HepG2 (cell line): ENCODE results near the gene EMC10. TPM values are rescaled to one million over a fixed set of nuclear protein-coding genes. Genes with fewer than 3 reads are reported as not detected.

Experiments used
- ATAC-seq: fragments of 200-7000 bp; cut with Tn5 transposase; 3 replicates; pipeline ENCODE4 v1.9.1; 2020; ENCODE audit warnings: mild to moderate bottlenecking, moderate library complexity
- BruUV-seq: library from RNA; stranded (reverse); fragments of 400-500 nt; replicated peaks from 2 replicates; lab custom pipeline; 2021; lab: Mats Ljungman, UMichigan
- CTCF ChIA-PET: fragments of 300-600 bp; formaldehyde crosslinking; extraction: SDS; loops from one replicate; lab custom pipeline; 2021; ENCODE audit warnings: low total read pairs, inconsistent platforms, low intra/inter-chr PET ratio; lab: Yijun Ruan, JAX
- POLR2A ChIA-PET: fragments of 350-600 bp; sonication (Branson Sonifier 250); formaldehyde crosslinking; loops from one replicate; lab custom pipeline; 2020; ENCODE audit warnings: antibody characterized with exemption, inconsistent platforms; lab: Yijun Ruan, JAX
- DNase-seq: peaks from one replicate; pipeline ENCODE4 v3.0.0-alpha.2; 2015; ENCODE audit warnings: low spot score
- FAIRE-seq: peaks from 3 replicates; lab custom pipeline; 2011; peaks lifted over from hg19 to GRCh38; lab: Jason Lieb, UNC
- H2AFZ ChIP-seq: one replicate; pipeline ENCODE4 v1.6.1; 2011; ENCODE audit warnings: low read length, inconsistent platforms
- H3K27ac ChIP-seq: fragments of 300-600 bp; 3 replicates; pipeline ENCODE4 v1.8.0; 2011; ENCODE audit warnings: mixed run types, mild to moderate bottlenecking, mixed read lengths, low read length, inconsistent platforms; ENCODE audit not compliant: insufficient read depth; ENCODE audit errors: extremely low read length
- H3K27me3 ChIP-seq, 2 experiments: fragments of 200-600 bp in 1 of 2; 2 replicates in 1 of 2; 3 replicates in 1 of 2; pipeline versions ENCODE4 v1.6.0 to v1.8.0; 2011; ENCODE audit warnings: low read length in 2 of 2, mild to moderate bottlenecking in 2 of 2, moderate library complexity in 2 of 2, inconsistent platforms in 1 of 2; ENCODE audit not compliant: insufficient read depth in 2 of 2, control insufficient read depth in 1 of 2
- H3K36me3 ChIP-seq, 2 experiments: fragments of 200-600 bp in 1 of 2; replicated peaks in 1 of 2; 2 replicates in 1 of 2; 3 replicates in 1 of 2; pipeline versions ENCODE4 v1.5.1 to v1.8.0; 2011; ENCODE audit warnings: low read length in 2 of 2, inconsistent platforms in 1 of 2; ENCODE audit not compliant: insufficient read depth in 2 of 2, control insufficient read depth in 1 of 2
- H3K4me1 ChIP-seq: 2 replicates; pipeline ENCODE4 v1.5.1; 2012; ENCODE audit warnings: low read length, inconsistent platforms; ENCODE audit not compliant: insufficient read depth
- H3K4me2 ChIP-seq: 2 replicates; pipeline ENCODE4 v1.6.0; 2011; ENCODE audit warnings: low read depth, low read length, inconsistent platforms
- H3K4me3 ChIP-seq, 3 experiments: fragments of 200-600 bp in 1 of 3; sonication (generic), shearing (Covaris generic) in 1 of 3; replicated peaks in 1 of 3; 2 replicates each; pipeline ENCODE4 v1.5.1; 2011 to 2016; ENCODE audit warnings: low read length in 3 of 3, inconsistent platforms in 2 of 3, low read depth in 2 of 3, mild to moderate bottlenecking in 2 of 3, control low read depth in 1 of 3, mixed read lengths in 1 of 3; ENCODE audit not compliant: insufficient read depth in 1 of 3
- H3K79me2 ChIP-seq: one replicate; pipeline ENCODE4 v1.6.1; 2011; ENCODE audit warnings: low read length, inconsistent platforms; ENCODE audit not compliant: insufficient read depth
- H3K9ac ChIP-seq: 2 replicates; pipeline ENCODE4 v1.6.0; 2011; ENCODE audit warnings: mild to moderate bottlenecking, low read depth, low read length, inconsistent platforms; ENCODE audit not compliant: insufficient read depth
- H3K9me3 ChIP-seq: 2 replicates; pipeline ENCODE4 v1.5.1; 2012; ENCODE audit warnings: mild to moderate bottlenecking, low read length
- H4K20me1 ChIP-seq: 2 replicates; pipeline ENCODE4 v1.6.0; 2011; ENCODE audit warnings: inconsistent platforms, mild to moderate bottlenecking, low read length, moderate library complexity; ENCODE audit not compliant: insufficient read depth
- HDAC6 ChIP-seq: fragments of 200-600 bp; sonication (generic); IDR thresholded peaks from 2 replicates; pipeline ENCODE4 v1.7.0; 2017; ENCODE audit warnings: mild to moderate bottlenecking, antibody characterized with exemption, low read length, low read depth
- NBN ChIP-seq: fragments of 450-650 bp; conservative IDR thresholded peaks from 2 replicates; pipeline ENCODE4 v1.6.1; 2017
- NKX3-1 ChIP-seq: sonication (generic); formaldehyde crosslinking; IDR thresholded peaks from 2 replicates; pipeline ENCODE4 v1.5.0; 2020; ENCODE audit warnings: missing genetic modification reagents
- ZKSCAN1 ChIP-seq: fragments of 150-350 bp; IDR thresholded peaks from 2 replicates; pipeline ENCODE4 v1.6.1; 2014; ENCODE audit warnings: low read length
- ZNF264 ChIP-seq: sonication (generic); formaldehyde crosslinking; IDR thresholded peaks from 2 replicates; pipeline ENCODE4 v1.4.0; 2020; ENCODE audit warnings: missing genetic modification reagents
- ZNF773 ChIP-seq: sonication (generic); formaldehyde crosslinking; IDR thresholded peaks from 2 replicates; pipeline ENCODE4 v1.4.0; 2020; ENCODE audit warnings: missing genetic modification reagents, borderline replicate concordance
- ZSCAN21 ChIP-seq: sonication (generic); formaldehyde crosslinking; IDR thresholded peaks from 2 replicates; pipeline ENCODE4 v1.8.0; 2022; ENCODE audit warnings: mild to moderate bottlenecking, missing genetic modification reagents, moderate library complexity, borderline replicate concordance
- WGBS: methylation state at CpG from one replicate; pipeline ENCODE4 v1.1.6; 2017; ENCODE audit warnings: low lambda C conversion rate; 5-methylcytosine and 5-hydroxymethylcytosine counted together
- in situ Hi-C: cut with HindIII; loops from 2 replicates; pipeline ENCODE4 v1.10.0; 2017; ENCODE audit warnings: low pct_unique_long_range_greater_than_20kb; ENCODE audit not compliant: extremely low pct_ligation_motif_present
- intact Hi-C: fragments of 100-400 bp; cut with micrococcal nuclease; formaldehyde crosslinking; loops from one replicate; pipeline ENCODE4 v1.10.0; 2022; ENCODE audit not compliant: unreplicated experiment
- polyA plus RNA-seq, 8 experiments: library from polyadenylated mRNA; depleted of rRNA in 3 of 8; stranded (reverse) in 7 of 8; unstranded in 1 of 8; fragments of >200 nt; fragmentation: Illumina TruSeq in 4 of 8; extraction: Trizol in 4 of 8; gene quantifications; 2 replicates each; pipeline versions ENCODE4 v1.2.1 to v1.2.3, GENCODE V29; 2011 to 2016; ENCODE audit warnings: low read depth in 4 of 8, missing spikeins in 1 of 8, mixed read lengths in 1 of 8; ENCODE audit not compliant: insufficient read depth in 1 of 8
- total RNA-seq, 5 experiments: library from RNA; depleted of rRNA; stranded (reverse); fragments of >200 nt; fragmentation: Illumina TruSeq; extraction: Trizol; gene quantifications; 2 replicates each; pipeline ENCODE4 v1.2.3, GENCODE V29; 2016; ENCODE audit warnings: low read depth in 1 of 5
- TF ChIP-seq, protein P1 (sequence below): sonication (generic); formaldehyde crosslinking; IDR thresholded peaks from 2 replicates; pipeline ENCODE4 v1.4.0; 2020; ENCODE audit warnings: missing genetic modification reagents
- TF ChIP-seq, protein P2 (sequence below): sonication (generic); formaldehyde crosslinking; IDR thresholded peaks from 2 replicates; pipeline ENCODE4 v1.5.0; 2020; ENCODE audit warnings: missing genetic modification reagents
- TF ChIP-seq, protein P3 (sequence below): sonication (generic); formaldehyde crosslinking; IDR thresholded peaks from 2 replicates; pipeline ENCODE4 v1.4.0; 2020; ENCODE audit warnings: missing genetic modification reagents; ENCODE audit errors: not compliant biosample characterization

Gene EMC10
- total and polyA plus RNA-seq, 2 of the 13 experiments (the other 11 are each of a cell fraction or from before 2014, with no cell fraction given): not detected

DNA sequence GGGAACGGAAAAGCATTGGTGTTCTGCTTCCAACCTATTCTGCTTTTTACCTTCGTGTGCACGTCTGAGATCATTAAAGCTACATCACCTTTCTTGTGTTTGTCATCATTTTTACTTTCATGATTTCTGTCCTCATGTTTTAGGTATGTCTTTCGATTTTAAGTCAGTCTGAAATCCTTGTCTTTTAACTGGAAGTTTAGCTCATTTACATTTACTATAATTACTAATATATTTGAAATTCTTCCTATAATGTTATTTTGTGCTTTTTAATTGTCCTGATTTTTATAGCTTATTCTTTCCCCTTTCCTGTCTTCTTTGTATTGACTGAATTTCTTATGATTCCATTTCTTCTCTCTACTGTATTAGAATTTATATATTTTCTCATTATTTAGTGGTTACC is 56.6 kb downstream of the EMC10 start:
- ChIA-PET POLR2A (no interaction called here), CTCF (no interaction called here)
- no peaks in the 10 kb centered on the region for H4K20me1 ChIP-seq
- WGBS: 12% methylated on average over 4 of the region's 4 CpGs
- no TSS peak for BruUV-seq
- TF ChIP-seq ZNF264 (CRISPR knock-in tag): no peak
- TF ChIP-seq NBN: no peak
- TF ChIP-seq, protein P1, sequence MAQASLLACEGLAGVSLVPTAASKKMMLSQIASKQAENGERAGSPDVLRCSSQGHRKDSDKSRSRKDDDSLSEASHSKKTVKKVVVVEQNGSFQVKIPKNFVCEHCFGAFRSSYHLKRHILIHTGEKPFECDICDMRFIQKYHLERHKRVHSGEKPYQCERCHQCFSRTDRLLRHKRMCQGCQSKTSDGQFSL: no peak
- no peak for TF ChIP-seq NKX3-1 (CRISPR knock-in tag)
- TF ChIP-seq, protein P2, sequence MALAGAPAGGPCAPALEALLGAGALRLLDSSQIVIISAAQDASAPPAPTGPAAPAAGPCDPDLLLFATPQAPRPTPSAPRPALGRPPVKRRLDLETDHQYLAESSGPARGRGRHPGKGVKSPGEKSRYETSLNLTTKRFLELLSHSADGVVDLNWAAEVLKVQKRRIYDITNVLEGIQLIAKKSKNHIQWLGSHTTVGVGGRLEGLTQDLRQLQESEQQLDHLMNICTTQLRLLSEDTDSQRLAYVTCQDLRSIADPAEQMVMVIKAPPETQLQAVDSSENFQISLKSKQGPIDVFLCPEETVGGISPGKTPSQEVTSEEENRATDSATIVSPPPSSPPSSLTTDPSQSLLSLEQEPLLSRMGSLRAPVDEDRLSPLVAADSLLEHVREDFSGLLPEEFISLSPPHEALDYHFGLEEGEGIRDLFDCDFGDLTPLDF (CRISPR knock-in tag): no peak
- TF ChIP-seq, protein P3, sequence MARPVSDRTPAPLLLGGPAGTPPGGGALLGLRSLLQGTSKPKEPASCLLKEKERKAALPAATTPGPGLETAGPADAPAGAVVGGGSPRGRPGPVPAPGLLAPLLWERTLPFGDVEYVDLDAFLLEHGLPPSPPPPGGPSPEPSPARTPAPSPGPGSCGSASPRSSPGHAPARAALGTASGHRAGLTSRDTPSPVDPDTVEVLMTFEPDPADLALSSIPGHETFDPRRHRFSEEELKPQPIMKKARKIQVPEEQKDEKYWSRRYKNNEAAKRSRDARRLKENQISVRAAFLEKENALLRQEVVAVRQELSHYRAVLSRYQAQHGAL: no peak
- TF ChIP-seq HDAC6: no peak
- TF ChIP-seq ZSCAN21 (CRISPR knock-in tag): no peak
- TF ChIP-seq ZNF773 (CRISPR knock-in tag): no peak
- no peak for TF ChIP-seq ZKSCAN1
- H3K27me3 ChIP-seq: peaks cover 0 to 21% of the 10 kb centered on the region in 2 experiments; a peak in 3 of 5 replicates
- no peak overlapping the region for H3K27ac ChIP-seq
- H3K4me3 ChIP-seq: no peak overlapping the region
- H3K4me2 ChIP-seq: no peak overlapping the region
- ATAC-seq: no peak
- in situ Hi-C loops (no loop called here), intact Hi-C loops (no loop called here)
- no peak overlapping the region for H2AFZ ChIP-seq
- H3K9ac ChIP-seq: no peak overlapping the region
- no peaks in the 10 kb centered on the region for H3K9me3 ChIP-seq
- no peak for DNase-seq
- no peaks in the 10 kb centered on the region for H3K4me1 ChIP-seq
- FAIRE-seq: no peak
- H3K36me3 ChIP-seq: no peaks in the 10 kb centered on the region
- no peaks in the 10 kb centered on the region for H3K79me2 ChIP-seq
